Caki2 (cell line): Measurements from ENCODE around the gene VDAC2. TPM values are rescaled to one million over a fixed set of nuclear protein-coding genes. Genes with fewer than 3 reads are reported as not detected.
"Not testable (repeated sequence)": the region's sequence is repeated elsewhere in the genome, so short reads cannot be mapped to it uniquely, and the experiment has no call there.

ENCODE experiments used
- DNase-seq: peaks from one replicate; pipeline ENCODE4 v3.0.0-alpha.2; 2015; ENCODE audit warnings: low read depth
- in situ Hi-C: cut with HindIII; loops from 2 replicates; pipeline ENCODE4 v1.10.0; 2016; ENCODE audit warnings: low sequenced_read_pairs, low pct_unique_long_range_greater_than_20kb, mixed read lengths
- total RNA-seq: library from RNA; depleted of rRNA; stranded (reverse); fragments of >200 nt; shearing (Covaris generic); gene quantifications from 2 replicates; pipeline ENCODE4 v1.2.3, GENCODE V29; 2014; ENCODE audit warnings: low replicate concordance

Gene VDAC2
- total RNA-seq, 1 experiment from 2014 or later = 252 TPM

- in situ Hi-C loops = no loop called here
- DNase-seq = peak; percentile 32
Observed at GRCh38 chr10:75195035-75195763, 15.4 kb upstream of the VDAC2 start.

DNA sequence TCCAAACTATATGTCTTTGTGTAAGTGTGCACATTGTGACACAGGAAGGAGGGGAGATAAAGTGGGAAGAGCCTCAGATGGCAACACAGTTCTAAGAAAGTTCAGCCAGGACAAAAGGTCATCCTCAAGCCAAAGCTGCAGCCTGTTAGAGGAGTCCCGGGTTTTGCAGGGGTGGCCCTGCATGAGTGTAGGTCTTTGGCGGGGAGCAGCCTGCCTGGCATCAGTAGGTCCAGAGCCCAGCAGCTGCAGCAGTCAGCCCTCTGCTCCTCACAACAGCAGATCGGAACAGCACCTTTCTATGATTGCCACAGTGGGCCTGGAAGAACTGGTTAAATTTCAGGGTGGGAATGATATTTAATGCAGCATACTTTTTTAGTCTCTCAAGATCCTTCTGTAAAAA is 13.5 kb upstream of the VDAC2 start:
- in situ Hi-C loops = no loop called here
- DNase-seq = no peak

DNA sequence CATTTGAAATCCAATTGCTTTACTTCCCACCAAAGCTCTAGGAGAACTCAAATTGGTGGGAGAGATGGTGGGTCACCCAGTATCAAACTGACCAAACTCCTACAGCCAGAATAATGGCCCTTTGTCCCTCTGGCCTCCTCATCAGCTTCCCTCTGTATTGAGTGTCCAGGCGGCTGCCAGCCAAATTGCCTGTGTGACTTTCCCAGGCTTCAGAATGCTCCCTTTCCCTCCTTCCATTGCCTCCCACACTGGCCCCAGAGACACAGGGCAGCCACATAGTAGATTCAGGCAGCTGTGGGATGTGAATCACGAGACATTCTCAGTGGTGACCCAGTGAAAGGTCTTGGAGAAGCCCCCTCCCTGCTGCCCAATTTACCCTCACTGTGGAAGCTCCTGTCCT is 12.7 kb upstream of the VDAC2 start:
- in situ Hi-C loops = no loop called here

DNA sequence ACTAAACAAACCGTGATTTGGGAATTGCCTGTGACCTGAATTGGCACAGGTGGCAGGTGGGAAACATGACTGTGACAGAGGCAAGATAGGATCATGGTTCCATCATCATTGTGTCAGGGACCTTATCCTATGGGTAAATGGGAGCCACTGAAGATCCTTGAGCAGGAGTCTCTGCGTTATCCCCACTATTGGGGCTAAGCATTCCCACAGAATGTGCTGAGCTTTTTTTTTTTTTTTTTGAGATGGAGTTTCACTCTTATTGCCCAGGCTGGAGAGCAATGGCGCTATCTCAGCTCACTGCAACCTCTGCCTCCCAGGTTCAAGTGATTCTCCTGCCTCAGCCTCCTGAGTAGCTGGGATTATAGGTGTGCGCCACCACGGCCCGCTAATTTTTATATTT is 10.6 kb upstream of the VDAC2 start:
- in situ Hi-C loops, DNase-seq: not testable (repeated sequence)

More for the DNA sequence above, 12.7 kb upstream of the VDAC2 start:
- DNase-seq = no peak

DNA sequence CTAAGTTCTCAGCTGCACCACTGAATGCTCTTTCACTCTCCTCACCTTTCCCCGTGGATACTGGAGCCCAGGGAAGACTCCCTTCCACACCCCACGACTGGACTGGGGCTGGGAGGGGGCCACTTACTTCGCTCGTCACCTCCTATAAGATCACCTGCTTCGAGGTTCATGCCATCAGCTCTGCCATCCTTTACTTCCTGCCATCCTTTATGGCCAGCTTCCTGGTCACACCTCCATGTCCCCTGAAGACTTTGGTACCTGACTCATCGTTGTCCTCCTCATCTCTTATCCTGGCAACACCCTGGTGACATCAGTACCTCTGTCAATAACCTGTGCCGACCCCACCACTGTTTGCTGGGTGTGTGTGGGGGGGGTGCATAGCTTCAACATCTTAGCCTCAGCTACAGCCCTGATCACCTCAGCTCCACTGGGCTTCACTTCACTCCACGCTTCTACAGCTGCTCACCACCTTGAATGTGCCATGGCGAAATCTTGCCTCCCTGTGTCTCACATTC is 8.7 kb upstream of the VDAC2 start:
- DNase-seq = peak; percentile 41
- in situ Hi-C loops = no loop called here

DNA sequence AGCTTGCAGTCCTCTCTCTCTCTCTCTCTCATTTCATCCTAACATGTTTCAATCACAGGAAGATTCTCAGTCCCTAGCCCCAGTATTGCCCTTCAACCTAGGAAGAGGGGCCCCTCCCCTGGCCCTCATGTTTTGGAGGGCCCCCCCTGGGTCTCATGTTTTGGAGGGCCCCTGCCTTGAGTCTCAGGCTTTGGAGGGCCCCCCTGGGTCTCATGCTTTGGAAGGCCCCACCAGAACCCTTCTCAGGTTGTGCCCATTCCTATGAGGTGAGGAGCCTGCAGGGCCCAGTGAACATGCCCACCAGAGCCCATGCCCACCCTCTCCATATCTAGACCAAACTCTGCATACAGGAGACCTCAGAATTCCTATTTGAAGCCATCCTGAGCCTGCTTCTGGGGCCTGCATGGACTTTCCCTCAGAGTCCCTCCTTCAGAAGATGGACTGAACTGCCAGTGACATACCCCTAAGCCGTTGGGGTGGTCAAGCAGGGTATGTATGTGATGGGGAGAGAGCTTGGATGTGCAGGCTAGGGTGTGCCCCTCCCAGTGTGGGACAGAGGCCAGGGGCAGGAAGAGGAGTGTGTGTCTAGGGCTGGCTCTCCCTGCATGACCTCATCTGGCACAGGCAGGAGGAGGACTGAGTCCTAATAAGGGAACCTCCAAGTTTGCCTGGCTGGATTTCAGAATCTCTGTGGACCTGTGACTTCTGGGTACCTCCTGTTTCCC is 8.1 kb upstream of the VDAC2 start:
- in situ Hi-C loops = no loop called here
- DNase-seq = no peak

- DNase-seq, in situ Hi-C loops: not testable (repeated sequence)
Observed at GRCh38 chr10:75203046-75203620, 7.5 kb upstream of the VDAC2 start.

DNA sequence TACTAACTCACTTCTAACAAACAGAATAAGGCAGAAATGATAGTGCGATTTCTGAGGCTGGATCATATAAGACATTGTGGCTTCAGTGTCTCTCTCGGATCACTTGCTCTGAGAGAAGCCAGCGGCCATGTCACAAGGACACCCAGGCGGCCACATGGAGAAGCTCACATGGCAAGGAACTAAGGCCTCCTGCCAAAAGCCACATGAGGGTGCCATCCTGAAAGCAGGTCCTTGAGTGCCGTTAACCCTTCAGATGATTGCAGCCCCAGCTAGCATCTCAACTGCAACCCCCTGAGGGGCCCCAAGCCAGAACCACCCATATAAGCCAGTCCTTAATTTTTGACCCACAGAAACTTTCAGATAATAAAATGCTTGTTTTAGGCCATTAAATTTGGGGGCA is 6.9 kb upstream of the VDAC2 start:
- DNase-seq = no peak
- in situ Hi-C loops = no loop called here

GRCh38 chr10:75205908-75206307 is 4.7 kb upstream of the VDAC2 start:
- no peak for DNase-seq
- in situ Hi-C loops = no loop called here

DNA sequence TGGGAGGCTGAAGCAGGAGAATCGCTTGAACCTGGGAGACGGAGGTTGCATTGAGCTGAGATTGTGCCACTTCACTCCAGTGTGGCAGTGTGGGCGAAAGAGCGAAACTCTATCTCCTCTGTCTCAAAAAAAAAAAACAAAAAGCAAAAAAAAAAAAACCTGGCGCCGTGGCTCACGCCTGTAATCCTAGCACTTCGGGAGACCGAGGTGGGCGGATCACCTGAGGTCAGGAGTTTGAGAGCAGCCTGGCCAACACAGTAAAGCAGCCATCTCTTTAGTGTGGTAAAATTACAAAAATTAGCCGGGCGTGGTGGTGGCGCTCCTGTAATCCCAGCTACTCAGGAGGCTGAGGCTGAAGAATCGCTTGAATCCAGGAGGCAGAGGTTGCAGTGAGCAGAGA is 4.0 kb upstream of the VDAC2 start:
- DNase-seq, in situ Hi-C loops: not testable (repeated sequence)

- in situ Hi-C loops = no loop called here
Observed at GRCh38 chr10:75207079-75207856, 3.3 kb upstream of the VDAC2 start.

DNA sequence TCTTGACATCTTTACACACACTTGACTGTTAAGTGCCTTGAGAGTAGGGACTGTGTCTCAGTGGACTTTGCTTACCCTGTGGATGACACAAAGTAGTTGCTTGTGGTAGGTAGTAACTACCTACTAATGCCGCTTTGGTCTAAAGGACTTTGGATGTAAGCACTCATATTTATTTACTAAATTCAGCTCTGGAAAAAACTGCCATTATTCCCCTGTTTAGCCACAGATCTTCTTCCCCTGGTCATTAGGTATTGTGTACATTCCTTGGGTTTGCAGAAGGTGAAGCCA is 2.8 kb upstream of the VDAC2 start:
- in situ Hi-C loops = no loop called here
- no peak for DNase-seq

More at GRCh38 chr10:75207079-75207856, 3.3 kb upstream of the VDAC2 start:
- no peak for DNase-seq

DNA sequence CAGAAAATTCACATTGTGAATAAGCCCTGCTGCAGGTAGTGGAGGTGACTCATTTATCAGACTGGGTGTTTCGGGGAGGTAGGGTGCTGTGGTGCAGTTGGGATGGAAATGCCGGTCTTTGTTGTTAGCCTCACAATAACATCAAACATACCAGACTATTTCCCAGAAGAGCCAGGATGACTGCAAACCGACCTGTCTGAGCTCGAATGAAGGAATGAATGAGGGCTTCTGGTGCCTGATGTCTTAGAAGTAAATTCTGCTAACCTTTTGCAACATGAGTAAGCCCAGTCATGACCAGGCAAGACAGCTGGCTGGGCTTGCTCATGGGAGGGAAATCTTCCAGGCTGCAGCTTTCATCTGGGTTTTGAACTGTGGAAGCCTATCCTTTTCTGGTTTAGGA is 2.4 kb upstream of the VDAC2 start:
- in situ Hi-C loops = no loop called here

DNA sequence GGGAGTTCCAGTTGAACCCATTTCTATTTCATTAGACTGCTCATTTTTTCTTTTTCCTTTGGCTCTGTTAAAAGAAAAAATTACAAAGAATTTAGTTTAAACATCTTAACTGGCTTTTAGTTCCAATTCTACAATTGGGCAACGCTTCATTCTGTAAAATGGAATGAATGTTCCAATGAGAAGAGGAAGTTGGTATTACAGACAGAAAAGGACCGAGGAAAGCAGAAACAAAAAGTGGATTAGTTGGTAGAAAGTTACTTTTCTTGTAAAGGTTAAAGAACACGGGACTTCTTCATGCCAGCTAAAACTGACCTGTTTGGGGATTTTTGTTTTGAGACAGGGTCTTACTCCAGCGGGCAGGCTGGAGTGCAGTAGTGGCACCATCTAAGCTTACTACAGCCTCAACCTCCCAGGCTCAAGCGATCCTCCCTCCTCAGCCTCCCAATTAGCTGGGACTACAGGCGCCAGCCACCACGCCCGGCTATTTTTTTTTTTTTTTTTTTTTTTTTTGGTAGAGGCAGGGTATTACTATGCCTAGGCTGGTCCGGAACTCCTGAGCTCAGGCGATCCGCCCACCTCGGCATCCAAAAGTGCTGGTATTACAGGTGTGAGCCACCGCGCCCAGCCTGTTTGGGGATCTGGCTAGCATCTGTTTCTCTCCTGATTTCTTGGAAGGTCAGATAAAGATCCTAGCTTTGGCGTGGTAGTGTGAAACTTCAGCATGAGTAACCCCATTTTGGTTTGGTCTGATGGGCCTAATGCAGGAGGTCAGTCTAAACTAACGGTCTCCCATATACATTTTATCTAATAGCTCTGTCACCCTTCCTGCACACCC is 1.3 kb upstream of the VDAC2 start:
- DNase-seq = no peak
- in situ Hi-C loops = no loop called here

More for the DNA sequence above, 2.4 kb upstream of the VDAC2 start:
- peak; percentile 33 for DNase-seq

- DNase-seq = peak; percentile 76
- in situ Hi-C loops = no loop called here
Observed at GRCh38 chr10:75209921-75210281, 695 bp upstream of the VDAC2 start.

GRCh38 chr10:75211007-75211691 is 553 bp downstream of the VDAC2 start:
- in situ Hi-C loops = no loop called here
- DNase-seq = peak; percentile 43

DNA sequence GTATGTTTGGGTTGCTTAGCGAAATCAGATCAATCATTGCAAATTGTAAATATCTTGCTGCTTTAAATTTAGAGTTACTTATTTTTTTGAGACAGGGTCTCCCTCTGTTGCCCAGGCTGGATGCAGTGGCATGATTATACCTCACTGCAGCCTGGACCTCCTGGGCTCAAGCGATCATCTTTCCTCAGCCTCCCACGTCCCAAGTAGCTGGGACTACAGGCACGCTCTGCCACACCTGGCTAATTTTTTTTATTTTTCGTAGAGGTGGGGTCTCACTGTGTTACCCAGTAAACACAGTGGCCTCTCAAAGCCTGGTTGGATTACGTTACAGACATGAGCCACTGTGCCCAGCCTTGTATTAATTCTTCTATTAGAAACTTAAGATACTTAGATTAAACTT is 1.7 kb downstream of the VDAC2 start:
- in situ Hi-C loops = no loop called here
- DNase-seq = no peak
